Measurements from ENCODE around the gene GSTP1. TPM values are rescaled to one million over a fixed set of nuclear protein-coding genes. Genes with fewer than 3 reads are reported as not detected.

The GSTP1 gene
- total RNA-seq, 2 experiments from 2014 or later = 1,139 to 1,604 TPM

- H2AFZ ChIP-seq (ENCODE audit: low read length) = no peak overlapping the region
- H3K4me1 ChIP-seq (ENCODE audit: insufficient read depth, low read length, poor library complexity, severe bottlenecking) = peaks cover 4% of the 10 kb centered on the region
- no peaks in the 10 kb centered on the region for H3K9me2 ChIP-seq (ENCODE audit: insufficient read depth, low read length)
- no peak for DNase-seq (ENCODE audit: low spot score)
- POLR2A ChIA-PET = interaction anchor here (0.7 kb wide), 1 partner anchor 88 kb away, joined by 3 read pairs; no protein-coding TSS in a partner anchor
- H3K27ac ChIP-seq (ENCODE audit: low read depth, low read length, poor library complexity, severe bottlenecking) = no peak overlapping the region
- H3K79me2 ChIP-seq (ENCODE audit: insufficient read depth, low read depth, low read length) = no peaks in the 10 kb centered on the region
- no peaks in the 10 kb centered on the region for H3K9me3 ChIP-seq (ENCODE audit: low read length)
- H3K36me3 ChIP-seq (ENCODE audit: insufficient read depth, low read length) = no peaks in the 10 kb centered on the region
- no TSS peak for BruUV-seq (replicated peaks)
- no peak overlapping the region for H3K4me2 ChIP-seq (ENCODE audit: low read length)
- intact Hi-C loops (cut with micrococcal nuclease; ENCODE audit: unreplicated experiment) = no loop called here
- H3K4me3 ChIP-seq (ENCODE audit: low read depth, low read length, poor library complexity, severe bottlenecking) = no peak overlapping the region
- CTCF ChIA-PET (ENCODE audit: unreplicated experiment) = no interaction called here
- TF ChIP-seq EZH2phosphoT487 (IDR thresholded peaks at IDR 0.05; ENCODE audit: borderline replicate concordance, low read depth, low read length) (no peak), CTCF (conservative IDR thresholded peaks at IDR 0.05; ENCODE audit: low read length) (no peak)
- no peaks in the 10 kb centered on the region for H4K20me1 ChIP-seq (ENCODE audit: insufficient read depth, low read length)
These were observed 25.4 kb upstream of the GSTP1 start for GRCh38 chr11:67558084-67558772.

- TF ChIP-seq EZH2phosphoT487 (IDR thresholded peaks at IDR 0.05; ENCODE audit: borderline replicate concordance, low read depth, low read length) = no peak
- no peak for TF ChIP-seq CTCF (conservative IDR thresholded peaks at IDR 0.05; ENCODE audit: low read length)
- intact Hi-C loops (cut with micrococcal nuclease; ENCODE audit: unreplicated experiment) = no loop called here
- ChIA-PET CTCF (ENCODE audit: unreplicated experiment) (interaction anchor here (1.4 kb wide), 1 partner anchor 26 kb away, joined by 3 read pairs; no protein-coding TSS in a partner anchor), POLR2A (no interaction called here)
- no peaks in the 10 kb centered on the region for H3K79me2 ChIP-seq (ENCODE audit: insufficient read depth, low read depth, low read length)
- no peak overlapping the region for H3K4me3 ChIP-seq (ENCODE audit: low read depth, low read length, poor library complexity, severe bottlenecking)
- no peak overlapping the region for H3K27ac ChIP-seq (ENCODE audit: low read depth, low read length, poor library complexity, severe bottlenecking)
- no peaks in the 10 kb centered on the region for H3K36me3 ChIP-seq (ENCODE audit: insufficient read depth, low read length)
- no TSS peak for BruUV-seq (replicated peaks)
- H3K9me2 ChIP-seq (ENCODE audit: insufficient read depth, low read length) = no peaks in the 10 kb centered on the region
- peak overlapping the region; percentile 1; the same call in 1 of the 2 replicates for H2AFZ ChIP-seq (ENCODE audit: low read length)
- H3K9me3 ChIP-seq (ENCODE audit: low read length) = no peaks in the 10 kb centered on the region
- DNase-seq (ENCODE audit: low spot score) = no peak
- H4K20me1 ChIP-seq (ENCODE audit: insufficient read depth, low read length) = no peaks in the 10 kb centered on the region
- H3K4me2 ChIP-seq (ENCODE audit: low read length) = peak overlapping the region; percentile 4; the same call in 1 of the 2 replicates
- peaks cover 4% of the 10 kb centered on the region for H3K4me1 ChIP-seq (ENCODE audit: insufficient read depth, low read length, poor library complexity, severe bottlenecking)
These were observed 21.5 kb upstream of the GSTP1 start for GRCh38 chr11:67561971-67562619.

Data from OCI-LY7 (cell line).